ENCODE measurements around the gene NFATC2.

The NFATC2 gene

DNA sequence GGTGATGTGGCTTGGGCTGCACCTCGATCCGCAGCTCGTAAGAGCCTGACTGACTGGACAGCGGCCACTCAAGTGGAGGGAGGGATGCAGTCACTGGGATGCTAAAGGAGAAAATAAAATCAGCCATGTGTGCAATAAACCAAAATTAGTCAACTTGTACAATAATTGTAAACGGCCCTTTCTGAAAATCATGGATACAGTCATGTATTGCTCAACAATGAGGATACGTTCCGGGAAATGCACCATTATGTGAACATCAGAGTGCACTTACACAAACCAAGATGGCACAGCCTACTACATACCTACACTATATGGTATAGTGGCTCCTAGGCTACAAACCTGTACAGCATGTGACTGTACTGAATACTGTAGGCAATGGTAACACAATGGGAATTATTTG, 25.7 kb downstream of the NFATC2 start:
- DNase-seq (ENCODE audit: low read depth, low spot score) = no peak
- TF ChIP-seq, protein P1, sequence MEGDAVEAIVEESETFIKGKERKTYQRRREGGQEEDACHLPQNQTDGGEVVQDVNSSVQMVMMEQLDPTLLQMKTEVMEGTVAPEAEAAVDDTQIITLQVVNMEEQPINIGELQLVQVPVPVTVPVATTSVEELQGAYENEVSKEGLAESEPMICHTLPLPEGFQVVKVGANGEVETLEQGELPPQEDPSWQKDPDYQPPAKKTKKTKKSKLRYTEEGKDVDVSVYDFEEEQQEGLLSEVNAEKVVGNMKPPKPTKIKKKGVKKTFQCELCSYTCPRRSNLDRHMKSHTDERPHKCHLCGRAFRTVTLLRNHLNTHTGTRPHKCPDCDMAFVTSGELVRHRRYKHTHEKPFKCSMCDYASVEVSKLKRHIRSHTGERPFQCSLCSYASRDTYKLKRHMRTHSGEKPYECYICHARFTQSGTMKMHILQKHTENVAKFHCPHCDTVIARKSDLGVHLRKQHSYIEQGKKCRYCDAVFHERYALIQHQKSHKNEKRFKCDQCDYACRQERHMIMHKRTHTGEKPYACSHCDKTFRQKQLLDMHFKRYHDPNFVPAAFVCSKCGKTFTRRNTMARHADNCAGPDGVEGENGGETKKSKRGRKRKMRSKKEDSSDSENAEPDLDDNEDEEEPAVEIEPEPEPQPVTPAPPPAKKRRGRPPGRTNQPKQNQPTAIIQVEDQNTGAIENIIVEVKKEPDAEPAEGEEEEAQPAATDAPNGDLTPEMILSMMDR (IDR thresholded peaks at IDR 0.05; ENCODE audit: insufficient read depth, low read length, missing control alignments) = no peak
- CTCF ChIA-PET = interaction anchor here (0.9 to 2.3 kb wide), 2 partner anchors 131 to 536 kb away, joined by 3 to 6 read pairs; no protein-coding TSS in a partner anchor
- POLR2A ChIA-PET = no interaction called here
- no peak overlapping the region for H3K4me3 ChIP-seq (ENCODE audit: low read depth, low read length)

- no peak overlapping the region for H3K4me3 ChIP-seq (ENCODE audit: low read depth, low read length)
- no peak for DNase-seq (ENCODE audit: low read depth, low spot score)
- TF ChIP-seq, protein P1 (IDR thresholded peaks at IDR 0.05; ENCODE audit: insufficient read depth, low read length, missing control alignments) = no peak
- POLR2A ChIA-PET = no interaction called here
- CTCF ChIA-PET = interaction anchor here (0.6 to 2.7 kb wide), 5 partner anchors 10 to 136 kb away, joined by 3 to 9 read pairs (median 3); no protein-coding TSS in a partner anchor
These were observed 27.7 kb downstream of the NFATC2 start for GRCh38 chr20:51514836-51515235.

DNA sequence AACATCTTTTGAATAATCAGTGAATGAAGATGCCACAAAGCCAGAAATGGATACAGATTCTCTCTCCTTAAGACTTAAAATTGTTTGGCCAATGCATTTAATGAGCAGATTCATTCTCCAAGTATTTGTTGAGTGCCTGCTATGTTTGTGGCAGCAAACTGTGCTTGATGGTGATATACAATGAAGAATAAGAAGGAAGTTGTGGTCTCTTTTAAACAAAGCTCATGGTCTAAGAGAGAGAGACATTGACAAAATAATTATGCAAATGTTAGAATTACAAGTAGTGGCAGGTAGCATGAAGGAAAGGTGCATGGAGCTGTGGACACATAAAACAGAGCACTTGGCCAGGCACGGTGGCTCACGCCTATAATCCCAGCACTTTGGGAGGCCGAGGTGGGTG, 28.3 kb downstream of the NFATC2 start:
- H3K4me3 ChIP-seq (ENCODE audit: low read depth, low read length) = no peak overlapping the region
- ChIA-PET POLR2A (no interaction called here), CTCF (interaction anchor here (1.1 to 2.7 kb wide), 5 partner anchors 10 to 128 kb away, joined by 3 to 9 read pairs (median 3); no protein-coding TSS in a partner anchor)
- no peak for DNase-seq (ENCODE audit: low read depth, low spot score)
- TF ChIP-seq, protein P1 (IDR thresholded peaks at IDR 0.05; ENCODE audit: insufficient read depth, low read length, missing control alignments) = no peak

- ChIA-PET POLR2A (no interaction called here), CTCF (interaction anchor here (1.1 to 2.7 kb wide), 4 partner anchors 9 to 51 kb away, joined by 3 to 9 read pairs (median 3); no protein-coding TSS in a partner anchor)
- no peak for DNase-seq (ENCODE audit: low read depth, low spot score)
- TF ChIP-seq, protein P1 (IDR thresholded peaks at IDR 0.05; ENCODE audit: insufficient read depth, low read length, missing control alignments) = no peak
- no peak overlapping the region for H3K4me3 ChIP-seq (ENCODE audit: low read depth, low read length)
These were observed 29.0 kb downstream of the NFATC2 start for GRCh38 chr20:51513545-51513944.

DNA sequence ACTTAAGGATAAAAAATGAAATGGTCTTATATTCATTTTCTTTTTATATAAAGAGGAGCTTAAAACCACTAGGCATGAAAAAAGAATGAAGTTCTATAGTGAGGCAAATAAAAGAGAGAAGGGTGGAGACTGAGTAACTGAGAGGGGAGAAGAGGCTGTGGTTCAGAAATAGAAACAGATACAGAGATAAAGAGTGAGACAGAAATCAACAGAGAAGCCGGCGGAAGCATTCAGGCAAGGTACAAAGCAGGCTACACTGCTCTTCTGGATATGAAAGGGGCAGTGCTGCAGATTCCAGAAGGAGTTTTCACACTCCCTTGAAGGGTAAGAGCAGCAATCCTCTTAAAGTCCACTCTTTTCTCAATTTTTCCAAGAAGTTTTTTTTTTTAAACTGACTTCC, 29.9 kb downstream of the NFATC2 start:
- no peak overlapping the region for H3K4me3 ChIP-seq (ENCODE audit: low read depth, low read length)
- ChIA-PET CTCF (interaction anchor here (2.7 kb wide), 1 partner anchor 11 kb away, joined by 9 read pairs; no protein-coding TSS in a partner anchor), POLR2A (no interaction called here)
- TF ChIP-seq, protein P1 (IDR thresholded peaks at IDR 0.05; ENCODE audit: insufficient read depth, low read length, missing control alignments) = no peak
- no peak for DNase-seq (ENCODE audit: low read depth, low spot score)

- no peak for DNase-seq (ENCODE audit: low read depth, low spot score)
- H3K4me3 ChIP-seq (ENCODE audit: low read depth, low read length) = no peak overlapping the region
- ChIA-PET POLR2A (no interaction called here), CTCF (interaction anchor here (1.3 to 2.7 kb wide), 2 partner anchors 10 to 126 kb away, joined by 3 to 9 read pairs; no protein-coding TSS in a partner anchor)
- TF ChIP-seq, protein P1 (IDR thresholded peaks at IDR 0.05; ENCODE audit: insufficient read depth, low read length, missing control alignments) = no peak
These were observed 30.5 kb downstream of the NFATC2 start for GRCh38 chr20:51511861-51512619.
